ENCODE results near the gene CEP43.

Gene CEP43

GRCh38 chr6:166969390-166970002, 29.7 kb upstream of the CEP43 start:
- DNase-seq, result no peak

GRCh38 chr6:166970091-166970490, 29.1 kb upstream of the CEP43 start:
- no peak for DNase-seq

GRCh38 chr6:166970776-166971175, 28.4 kb upstream of the CEP43 start:
- no peak for DNase-seq

GRCh38 chr6:166971271-166971670, 27.9 kb upstream of the CEP43 start:
- DNase-seq, result no peak

GRCh38 chr6:166972101-166972500, 27.1 kb upstream of the CEP43 start:
- no peak for DNase-seq

GRCh38 chr6:166976636-166977035, 22.6 kb upstream of the CEP43 start:
- no peak for DNase-seq

GRCh38 chr6:166977621-166978525, 21.3 kb upstream of the CEP43 start:
- no peak for DNase-seq

GRCh38 chr6:166980738-166981137, 18.5 kb upstream of the CEP43 start:
- no peak for DNase-seq

GRCh38 chr6:166987448-166987847, 11.7 kb upstream of the CEP43 start:
- no peak for DNase-seq

GRCh38 chr6:166987930-166988329, 11.3 kb upstream of the CEP43 start:
- no peak for DNase-seq

- no peak for DNase-seq
These were observed 10.5 kb upstream of the CEP43 start for GRCh38 chr6:166988674-166989201.

GRCh38 chr6:166989427-166990032, 9.7 kb upstream of the CEP43 start:
- DNase-seq, result no peak

- DNase-seq, result no peak
These were observed 2.8 kb upstream of the CEP43 start for GRCh38 chr6:166996406-166996805.

GRCh38 chr6:166997348-166997747, 1.8 kb upstream of the CEP43 start:
- no peak for DNase-seq

GRCh38 chr6:166997768-166998255, 1.4 kb upstream of the CEP43 start:
- peak; percentile 18 for DNase-seq

- no peak for DNase-seq
These were observed 697 bp upstream of the CEP43 start for GRCh38 chr6:166998256-166999144.

- no peak for DNase-seq
These were observed 672 bp downstream of the CEP43 start for GRCh38 chr6:166999884-167000253.

GRCh38 chr6:167000759-167001158, 1.6 kb downstream of the CEP43 start:
- DNase-seq, result no peak

GRCh38 chr6:167005350-167006159, 6.4 kb downstream of the CEP43 start:
- DNase-seq, result no peak

GRCh38 chr6:167007985-167008384, 8.8 kb downstream of the CEP43 start:
- DNase-seq, result no peak

- DNase-seq, result no peak
These were observed 13.9 kb downstream of the CEP43 start for GRCh38 chr6:167013067-167013466.

GRCh38 chr6:167013946-167014345, 14.7 kb downstream of the CEP43 start:
- no peak for DNase-seq
